ENCODE data around the gene ELL. TPM values are rescaled to one million over a fixed set of nuclear protein-coding genes. Genes with fewer than 3 reads are reported as not detected.

ELL gene
- total RNA-seq, 1 experiment from 2014 or later, result 17.0 TPM

DNA sequence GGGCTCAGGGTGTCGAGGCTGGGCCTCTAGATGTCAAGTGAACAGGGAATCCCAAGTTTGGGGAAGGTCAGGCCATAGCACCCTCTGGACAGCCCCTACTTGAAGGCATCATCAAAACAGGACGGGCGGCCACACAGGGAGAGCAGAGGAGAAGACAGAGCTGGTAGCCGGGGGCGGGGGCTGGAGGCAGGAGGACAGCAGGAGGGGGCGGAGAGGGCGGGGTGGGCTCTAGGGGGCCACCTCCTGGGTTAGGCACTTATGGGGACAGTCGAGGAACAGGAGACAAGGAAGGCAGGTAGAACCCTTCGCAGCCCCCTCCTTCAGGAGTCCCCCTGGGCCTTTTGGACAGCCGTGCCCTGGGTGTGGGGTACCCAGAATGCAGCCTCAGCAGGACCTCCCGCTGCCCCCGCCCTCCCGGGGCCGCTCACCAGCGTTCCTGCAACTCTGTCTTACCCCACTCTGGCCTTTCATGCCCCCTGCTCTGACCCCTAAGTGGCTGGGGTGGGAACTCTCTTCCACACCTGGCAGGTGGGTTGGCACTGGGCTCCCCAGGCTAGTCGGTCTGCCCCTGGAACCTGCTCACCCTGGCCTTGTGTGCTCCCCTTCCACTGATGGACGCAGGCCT, 96.9 kb downstream of the ELL start:
- Histone ChIP-seq H3K79me2 (ENCODE audit: insufficient read depth, low read length) (no peaks in the 10 kb centered on the region), H2BK5ac (ENCODE audit: insufficient read length, low read length) (no peak overlapping the region), H2BK15ac (ENCODE audit: low read depth, low read length) (no peak overlapping the region), H4K20me1 (ENCODE audit: control insufficient read depth, insufficient read depth, insufficient read length) (no peaks in the 10 kb centered on the region), H3K14ac (ENCODE audit: insufficient read depth, low read length) (no peak overlapping the region; the same call in 1 of the 2 replicates), H3K27ac (ENCODE audit: insufficient read length, low read depth, low read length) (no peak overlapping the region), H3K18ac (ENCODE audit: insufficient read length, low read depth, low read length) (no peak overlapping the region), H3K9me3 (ENCODE audit: control insufficient read depth, low read depth, low read length) (no peaks in the 10 kb centered on the region), H4K8ac (replicated peaks; ENCODE audit: insufficient read length, low read depth, low read length) (no peak overlapping the region), H3K4me1 (ENCODE audit: insufficient read depth, low read length) (peaks cover 4% of the 10 kb centered on the region; the same call in 1 of the 2 replicates), H4K5ac (ENCODE audit: insufficient read length, low read depth, low read length) (no peak overlapping the region), H3K4me2 (ENCODE audit: insufficient read depth, insufficient read length, low read length) (no peak overlapping the region), H3K23me2 (ENCODE audit: insufficient read length, low read depth, low read length, poor library complexity, severe bottlenecking) (no peaks in the 10 kb centered on the region), H3K56ac (ENCODE audit: insufficient read length, low read depth, low read length) (no peak overlapping the region), H3K9ac (ENCODE audit: extremely low read depth, insufficient read length, low read length) (no peak overlapping the region), H2AFZ (ENCODE audit: low read length) (no peak overlapping the region), H2BK120ac (ENCODE audit: low read depth, low read length, poor library complexity, severe bottlenecking) (no peak overlapping the region), H3K23ac (ENCODE audit: insufficient read length, low read depth, low read length) (no peak overlapping the region), H3K27me3 (ENCODE audit: insufficient read depth, low read length) (no peaks in the 10 kb centered on the region), H2BK12ac (ENCODE audit: insufficient read length, low read depth, low read length) (no peak overlapping the region), H3K4ac (ENCODE audit: low read depth, low read length) (no peak overlapping the region), H2AK5ac (ENCODE audit: insufficient read length, low read length) (no peak overlapping the region), H3T11ph (ENCODE audit: low read length) (no peak overlapping the region), H2BK20ac (ENCODE audit: low read depth, low read length, poor library complexity, severe bottlenecking) (no peak overlapping the region), H4K91ac (ENCODE audit: insufficient read length, low read depth, low read length) (no peak overlapping the region), H3K79me1 (ENCODE audit: insufficient read depth, low read depth, low read length, poor library complexity, severe bottlenecking) (no peaks in the 10 kb centered on the region)
- H3K9me3 Mint-ChIP-seq, result no peaks in the 10 kb centered on the region
- H3K4me3 Mint-ChIP-seq, result no peak overlapping the region
- peaks cover 0 to 5% (median 0%) of the 10 kb centered on the region in 3 experiments; a peak in 1 of 7 replicates for H3K36me3 Mint-ChIP-seq (ENCODE audit: insufficient read depth in 1 of 3, low read depth in 3 of 3)
- TF ChIP-seq, protein P1, sequence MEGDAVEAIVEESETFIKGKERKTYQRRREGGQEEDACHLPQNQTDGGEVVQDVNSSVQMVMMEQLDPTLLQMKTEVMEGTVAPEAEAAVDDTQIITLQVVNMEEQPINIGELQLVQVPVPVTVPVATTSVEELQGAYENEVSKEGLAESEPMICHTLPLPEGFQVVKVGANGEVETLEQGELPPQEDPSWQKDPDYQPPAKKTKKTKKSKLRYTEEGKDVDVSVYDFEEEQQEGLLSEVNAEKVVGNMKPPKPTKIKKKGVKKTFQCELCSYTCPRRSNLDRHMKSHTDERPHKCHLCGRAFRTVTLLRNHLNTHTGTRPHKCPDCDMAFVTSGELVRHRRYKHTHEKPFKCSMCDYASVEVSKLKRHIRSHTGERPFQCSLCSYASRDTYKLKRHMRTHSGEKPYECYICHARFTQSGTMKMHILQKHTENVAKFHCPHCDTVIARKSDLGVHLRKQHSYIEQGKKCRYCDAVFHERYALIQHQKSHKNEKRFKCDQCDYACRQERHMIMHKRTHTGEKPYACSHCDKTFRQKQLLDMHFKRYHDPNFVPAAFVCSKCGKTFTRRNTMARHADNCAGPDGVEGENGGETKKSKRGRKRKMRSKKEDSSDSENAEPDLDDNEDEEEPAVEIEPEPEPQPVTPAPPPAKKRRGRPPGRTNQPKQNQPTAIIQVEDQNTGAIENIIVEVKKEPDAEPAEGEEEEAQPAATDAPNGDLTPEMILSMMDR (conservative IDR thresholded peaks at IDR 0.05), result no peak
- no peak for DNase-seq
- WGBS (ENCODE audit: extremely low coverage, insufficient read length, low lambda C conversion rate), result no CpG with 5 or more reads among the region's 17 CpGs
- peaks cover 40 to 48% of the 10 kb centered on the region in 2 experiments for H3K4me1 Mint-ChIP-seq
- H3K27ac Mint-ChIP-seq, result no peak overlapping the region; a peak in 1 of 7 replicates
- H3K27me3 Mint-ChIP-seq (ENCODE audit: low read depth), result peaks cover 29% of the 10 kb centered on the region
